AG04450 (cell line): ENCODE results near the gene TMEM255B. TPM values are rescaled to one million over a fixed set of nuclear protein-coding genes. Genes with fewer than 3 reads are reported as not detected.
"Not testable (repeated sequence)": the region's sequence is repeated elsewhere in the genome, so short reads cannot be mapped to it uniquely, and the experiment has no call there.

Experiments used
- CTCF ChIA-PET: fragments of 300-600, 350-600 bp; formaldehyde crosslinking; extraction: SDS; loops from one replicate; lab custom pipeline; 2022; ENCODE audit warnings: antibody characterized with exemption, inconsistent platforms; lab: Charles Lee
- POLR2A ChIA-PET: fragments of 350-600 bp; formaldehyde crosslinking; extraction: SDS; loops from one replicate; lab custom pipeline; 2021; ENCODE audit warnings: antibody characterized with exemption, inconsistent platforms; lab: Yijun Ruan, JAX
- DNase-seq: peaks from one replicate; pipeline ENCODE4 v3.0.0-alpha.2; 2011; ENCODE audit warnings: low read depth, low spot score
- H3K27ac ChIP-seq: one replicate; pipeline ENCODE4 v1.5.1; 2012; ENCODE audit warnings: low read depth, low read length, control low read depth
- H3K27me3 ChIP-seq: one replicate; pipeline ENCODE4 v1.6.0; 2012; ENCODE audit warnings: low read length; ENCODE audit not compliant: control insufficient read depth, insufficient read depth
- H3K4me3 ChIP-seq: 2 replicates; pipeline ENCODE4 v1.5.1; 2011; ENCODE audit warnings: mild to moderate bottlenecking, low read depth, low read length, control low read depth
- H3K9me3 ChIP-seq: 2 replicates; pipeline ENCODE4 v1.5.1; 2012; ENCODE audit warnings: low read length; ENCODE audit not compliant: control insufficient read depth, insufficient read depth
- CTCF ChIP-seq: IDR thresholded peaks from 2 replicates; pipeline ENCODE4 v1.5.1; 2011; ENCODE audit warnings: low read depth, low read length, control low read depth, inconsistent platforms
- polyA plus RNA-seq: library from polyadenylated mRNA; depleted of rRNA; stranded (reverse); fragments of >200 nt; gene quantifications from 2 replicates; pipeline ENCODE4 v1.2.3, GENCODE V29; 2011

TMEM255B gene
- polyA plus RNA-seq, 1 experiment, result 4.1 TPM

GRCh38 chr13:113724780-113725315, 34.2 kb upstream of the TMEM255B start:
- no peak for DNase-seq
- H3K27ac ChIP-seq, result no peak overlapping the region
- peaks cover 12% of the 10 kb centered on the region for H3K27me3 ChIP-seq
- POLR2A ChIA-PET, result no interaction called here
- peaks cover 17% of the 10 kb centered on the region for H3K9me3 ChIP-seq
- peak; percentile 79 for TF ChIP-seq CTCF
- CTCF ChIA-PET, result interaction anchor here (0.6 to 0.7 kb wide), 2 partner anchors 13 to 221 kb away, joined by 3 read pairs; no protein-coding TSS in a partner anchor
- peak overlapping the region; percentile 51 for H3K4me3 ChIP-seq

- POLR2A ChIA-PET, H3K27ac ChIP-seq, CTCF ChIA-PET, H3K4me3 ChIP-seq, DNase-seq: not testable (repeated sequence)
- Histone ChIP-seq H3K27me3 (peaks cover 17% of the 10 kb centered on the region), H3K9me3 (peaks cover 17% of the 10 kb centered on the region)
These were observed 33.5 kb upstream of the TMEM255B start for GRCh38 chr13:113725329-113726105.

GRCh38 chr13:113726106-113726821, 32.8 kb upstream of the TMEM255B start:
- Histone ChIP-seq H3K27me3 (peaks cover 24% of the 10 kb centered on the region), H3K9me3 (peaks cover 17% of the 10 kb centered on the region)
- CTCF ChIA-PET, H3K4me3 ChIP-seq, H3K27ac ChIP-seq, DNase-seq: not testable (repeated sequence)
- POLR2A ChIA-PET, result interaction anchor here (0.5 kb wide), 1 partner anchor 56 kb away, joined by 5 read pairs; no protein-coding TSS in a partner anchor

GRCh38 chr13:113726961-113727411, 32.0 kb upstream of the TMEM255B start:
- no peak overlapping the region for H3K27ac ChIP-seq
- H3K9me3 ChIP-seq, result peaks cover 18% of the 10 kb centered on the region
- DNase-seq, result no peak
- peaks cover 28% of the 10 kb centered on the region for H3K27me3 ChIP-seq
- no peak for TF ChIP-seq CTCF
- ChIA-PET CTCF (no interaction called here), POLR2A (interaction anchor here (0.5 kb wide), 1 partner anchor 56 kb away, joined by 5 read pairs; no protein-coding TSS in a partner anchor)
- no peak overlapping the region for H3K4me3 ChIP-seq

- H3K27me3 ChIP-seq, result peaks cover 28% of the 10 kb centered on the region
- DNase-seq, result no peak
- CTCF ChIA-PET, result no interaction called here
These were observed 30.4 kb upstream of the TMEM255B start for GRCh38 chr13:113728571-113729054.

More at GRCh38 chr13:113728571-113729054, 30.4 kb upstream of the TMEM255B start:
- POLR2A ChIA-PET, result no interaction called here
- no peak for TF ChIP-seq CTCF
- Histone ChIP-seq H3K9me3 (peaks cover 34% of the 10 kb centered on the region), H3K4me3 (no peak overlapping the region), H3K27ac (no peak overlapping the region)
